Measurements from ENCODE around the gene DSCAM. TPM values are rescaled to one million over a fixed set of nuclear protein-coding genes. Genes with fewer than 3 reads are reported as not detected.

The DSCAM gene
- total and polyA plus RNA-seq, 4 donors: 0.02 to 0.25 (median 0.09) TPM

GRCh38 chr21:40770435-40771055 lies 76.4 kb downstream of the DSCAM start:
- no peak for TF ChIP-seq CTCF (IDR thresholded peaks at IDR 0.05; ENCODE audit: control extremely low read depth, extremely low read depth)
- DNase-seq: no peak

GRCh38 chr21:40769231-40769630 lies 77.7 kb downstream of the DSCAM start:
- Histone ChIP-seq H3K27me3 (ENCODE audit: control insufficient read depth in 3 of 3, insufficient read depth in 3 of 3, low read length in 2 of 3) (no peaks in the 10 kb centered on the region), H3K4me1 (ENCODE audit: control insufficient read depth in 5 of 5, insufficient read depth in 5 of 5, low read length in 5 of 5) (peaks cover 0 to 11% (median 0%) of the 10 kb centered on the region in 5 donors), H3K9ac (ENCODE audit: insufficient read depth in 1 of 2, low read length in 2 of 2) (no peak overlapping the region), H3K27ac (ENCODE audit: low read depth in 1 of 2, low read length in 1 of 2) (no peak overlapping the region), H3K36me3 (ENCODE audit: control insufficient read depth in 4 of 4, insufficient read depth in 4 of 4, low read length in 4 of 4) (no peaks in the 10 kb centered on the region), H3K4me3 (no peak overlapping the region), H3K9me3 (ENCODE audit: control insufficient read depth in 4 of 4, insufficient read depth in 3 of 4, low read length in 3 of 4) (peaks cover 0 to 4% (median 0%) of the 10 kb centered on the region in 4 donors)
- no peak for TF ChIP-seq CTCF (IDR thresholded peaks at IDR 0.05; ENCODE audit: control extremely low read depth, extremely low read depth)
- 96 to 100% methylated on average over 1 of the region's 1 CpG for WGBS, 2 donors
- no peak for ATAC-seq (ENCODE audit: insufficient read depth, low FRiP score)
- DNase-seq: no peak

More at GRCh38 chr21:40770435-40771055, 76.4 kb downstream of the DSCAM start:
- Histone ChIP-seq H3K4me3 (no peak overlapping the region), H3K27ac (ENCODE audit: low read depth in 1 of 2, low read length in 1 of 2) (no peak overlapping the region), H3K4me1 (ENCODE audit: control insufficient read depth in 5 of 5, insufficient read depth in 5 of 5, low read length in 5 of 5) (peaks cover 0 to 9% (median 0%) of the 10 kb centered on the region in 5 donors), H3K36me3 (ENCODE audit: control insufficient read depth in 4 of 4, insufficient read depth in 4 of 4, low read length in 4 of 4) (no peaks in the 10 kb centered on the region), H3K9me3 (ENCODE audit: control insufficient read depth in 4 of 4, insufficient read depth in 3 of 4, low read length in 3 of 4) (peaks cover 0 to 5% (median 0%) of the 10 kb centered on the region in 4 donors), H3K27me3 (ENCODE audit: control insufficient read depth in 3 of 3, insufficient read depth in 3 of 3, low read length in 2 of 3) (no peaks in the 10 kb centered on the region), H3K9ac (ENCODE audit: insufficient read depth in 1 of 2, low read length in 2 of 2) (no peak overlapping the region)
- WGBS, 2 donors: 63 to 73% methylated on average over 5 of the region's 5 CpGs
- ATAC-seq (ENCODE audit: insufficient read depth, low FRiP score): no peak

- no peak overlapping the region for H3K4me3 ChIP-seq
- no peak for TF ChIP-seq CTCF (IDR thresholded peaks at IDR 0.05; ENCODE audit: control extremely low read depth, extremely low read depth)
- peaks cover 0 to 3% (median 0%) of the 10 kb centered on the region in 4 donors for H3K9me3 ChIP-seq (ENCODE audit: control insufficient read depth in 4 of 4, insufficient read depth in 3 of 4, low read length in 3 of 4)
- no peak overlapping the region for H3K9ac ChIP-seq (ENCODE audit: insufficient read depth in 1 of 2, low read length in 2 of 2)
- no peaks in the 10 kb centered on the region for H3K27me3 ChIP-seq (ENCODE audit: control insufficient read depth in 3 of 3, insufficient read depth in 3 of 3, low read length in 2 of 3)
- peaks cover 0 to 11% (median 0%) of the 10 kb centered on the region in 5 donors for H3K4me1 ChIP-seq (ENCODE audit: control insufficient read depth in 5 of 5, insufficient read depth in 5 of 5, low read length in 5 of 5)
- no peak for DNase-seq
- no peaks in the 10 kb centered on the region for H3K36me3 ChIP-seq (ENCODE audit: control insufficient read depth in 4 of 4, insufficient read depth in 4 of 4, low read length in 4 of 4)
- ATAC-seq (ENCODE audit: insufficient read depth, low FRiP score): no peak
- H3K27ac ChIP-seq (ENCODE audit: low read depth in 1 of 2, low read length in 1 of 2): no peak overlapping the region
- WGBS, 2 donors: 63 to 78% methylated on average over 2 of the region's 2 CpGs
These were observed 78.9 kb downstream of the DSCAM start for GRCh38 chr21:40768056-40768455.

Data from lung (tissue), 12 donors.